ENCODE measurements around the gene USF2. TPM values are rescaled to one million over a fixed set of nuclear protein-coding genes. Genes with fewer than 3 reads are reported as not detected.

Gene USF2
- total RNA-seq, 1 experiment from 2014 or later = 81.6 TPM

- peaks cover 31% of the 10 kb centered on the region for H3K36me3 Mint-ChIP-seq (ENCODE audit: insufficient read depth, unreplicated experiment)
- peak within 1 kb of the TSS; percentile 92 for H3K4me3 Mint-ChIP-seq (ENCODE audit: unreplicated experiment)
- POLR2A ChIA-PET = interaction anchor here (1.1 to 1.7 kb wide), 2 partner anchors 22 to 129 kb away, joined by 3 to 4 read pairs; no protein-coding TSS in a partner anchor
- intact Hi-C loops (cut with micrococcal nuclease) = loop anchor here (1.0 to 10.0 kb wide), 2 partner anchors 94 to 184 kb away; partner anchors contain the start of gene FXYD5
- H3K27me3 Mint-ChIP-seq (ENCODE audit: insufficient read depth, unreplicated experiment) = no peaks in the 10 kb centered on the region
- no peak for TF ChIP-seq CTCF (IDR thresholded peaks at IDR 0.05; ENCODE audit: unreplicated experiment)
- DNase-seq (ENCODE audit: unreplicated experiment) = peak; percentile 92
- CTCF ChIA-PET = no interaction called here
- peaks cover 16% of the 10 kb centered on the region for H3K4me1 Mint-ChIP-seq (ENCODE audit: insufficient read depth, unreplicated experiment)
- H3K9me3 Mint-ChIP-seq (ENCODE audit: unreplicated experiment) = peaks cover 6% of the 10 kb centered on the region
- H3K27ac Mint-ChIP-seq (ENCODE audit: low read depth, unreplicated experiment) = peak within 1 kb of the TSS; percentile 99
- BruUV-seq (replicated peaks) = no TSS peak
Measured at GRCh38 chr19:35248310-35249145, 20.2 kb upstream of the USF2 start, which contains the start of gene LSR. Gene LSR (plus strand): TSS chr19:35249002. CDS start chr19:35249023, 21 bp downstream.

GRCh38 chr19:35249146-35249847, 19.5 kb upstream of the USF2 start:
- Mint-ChIP-seq H3K27ac (ENCODE audit: low read depth, unreplicated experiment) (peak overlapping the region; percentile 99), H3K9me3 (ENCODE audit: unreplicated experiment) (no peaks in the 10 kb centered on the region), H3K27me3 (ENCODE audit: insufficient read depth, unreplicated experiment) (no peaks in the 10 kb centered on the region), H3K36me3 (ENCODE audit: insufficient read depth, unreplicated experiment) (peaks cover 35% of the 10 kb centered on the region), H3K4me1 (ENCODE audit: insufficient read depth, unreplicated experiment) (peaks cover 16% of the 10 kb centered on the region), H3K4me3 (ENCODE audit: unreplicated experiment) (peak overlapping the region; percentile 92)
- no peak for TF ChIP-seq CTCF (IDR thresholded peaks at IDR 0.05; ENCODE audit: unreplicated experiment)
- peak; percentile 26 for DNase-seq (ENCODE audit: unreplicated experiment)
- POLR2A ChIA-PET = interaction anchor here (0.6 kb wide), 1 partner anchor 17 kb away, joined by 3 read pairs; no protein-coding TSS in a partner anchor
- no TSS peak for BruUV-seq (replicated peaks)
- CTCF ChIA-PET = no interaction called here
- intact Hi-C loops (cut with micrococcal nuclease) = loop anchor here (10.0 kb wide), 1 partner anchor 184 kb away; no protein-coding TSS in a partner anchor

- BruUV-seq (replicated peaks) = no TSS peak
- ChIA-PET POLR2A (interaction anchor here (0.6 kb wide), 1 partner anchor 16 kb away, joined by 3 read pairs; no protein-coding TSS in a partner anchor), CTCF (interaction anchor here (0.6 to 1.6 kb wide), 3 partner anchors 135 to 191 kb away, joined by 3 to 5 read pairs (median 4); no protein-coding TSS in a partner anchor)
- Mint-ChIP-seq H3K27me3 (ENCODE audit: insufficient read depth, unreplicated experiment) (no peaks in the 10 kb centered on the region), H3K9me3 (ENCODE audit: unreplicated experiment) (no peaks in the 10 kb centered on the region), H3K4me1 (ENCODE audit: insufficient read depth, unreplicated experiment) (peaks cover 16% of the 10 kb centered on the region), H3K27ac (ENCODE audit: low read depth, unreplicated experiment) (peak overlapping the region; percentile 99), H3K4me3 (ENCODE audit: unreplicated experiment) (peak overlapping the region; percentile 92), H3K36me3 (ENCODE audit: insufficient read depth, unreplicated experiment) (peaks cover 43% of the 10 kb centered on the region)
- DNase-seq (ENCODE audit: unreplicated experiment) = no peak
- TF ChIP-seq CTCF (IDR thresholded peaks at IDR 0.05; ENCODE audit: unreplicated experiment) = no peak
- intact Hi-C loops (cut with micrococcal nuclease) = loop anchor here (10.0 kb wide), 1 partner anchor 185 kb away; no protein-coding TSS in a partner anchor
Measured at GRCh38 chr19:35249848-35250711, 18.7 kb upstream of the USF2 start.
